GM03348 (cell line): ENCODE measurements around the gene ZNF385B.

ENCODE experiments used
- DNase-seq: peaks from one replicate; pipeline ENCODE4 v3.0.0; 2012; ENCODE audit warnings: low spot score

ZNF385B gene

GRCh38 chr2:179550214-179550613 is 311.2 kb downstream of the ZNF385B start:
- DNase-seq = no peak

GRCh38 chr2:179546656-179547055 is 314.8 kb downstream of the ZNF385B start:
- DNase-seq = no peak

- DNase-seq = no peak
Measured at GRCh38 chr2:179545024-179545423, 316.4 kb downstream of the ZNF385B start.

- DNase-seq = peak; percentile 73
Measured at GRCh38 chr2:179543361-179543901, 318.0 kb downstream of the ZNF385B start.

GRCh38 chr2:179541586-179541985 is 319.8 kb downstream of the ZNF385B start:
- DNase-seq = no peak

GRCh38 chr2:179539124-179539511 is 322.3 kb downstream of the ZNF385B start:
- no peak for DNase-seq

- DNase-seq = peak; percentile 55
Measured at GRCh38 chr2:179538406-179539123, 322.8 kb downstream of the ZNF385B start.

GRCh38 chr2:179536185-179536584 is 325.2 kb downstream of the ZNF385B start:
- DNase-seq = no peak

- no peak for DNase-seq
Measured at GRCh38 chr2:179533875-179534274, 327.5 kb downstream of the ZNF385B start.

- no peak for DNase-seq
Measured at GRCh38 chr2:179532863-179533278, 328.5 kb downstream of the ZNF385B start.

- DNase-seq = no peak
Measured at GRCh38 chr2:179528576-179529069, 332.8 kb downstream of the ZNF385B start.

GRCh38 chr2:179525340-179525739 is 336.1 kb downstream of the ZNF385B start:
- DNase-seq = no peak

GRCh38 chr2:179524809-179525339 is 336.5 kb downstream of the ZNF385B start:
- no peak for DNase-seq

GRCh38 chr2:179521944-179522343 is 339.5 kb downstream of the ZNF385B start:
- peak; percentile 10 for DNase-seq

GRCh38 chr2:179518830-179519229 is 342.6 kb downstream of the ZNF385B start:
- no peak for DNase-seq

GRCh38 chr2:179513181-179513580 is 348.2 kb downstream of the ZNF385B start:
- DNase-seq = no peak

- DNase-seq = no peak
Measured at GRCh38 chr2:179512281-179513035, 349.0 kb downstream of the ZNF385B start.

- DNase-seq = no peak
Measured at GRCh38 chr2:179511105-179511789, 350.2 kb downstream of the ZNF385B start.

- no peak for DNase-seq
Measured at GRCh38 chr2:179495315-179495714, 366.1 kb downstream of the ZNF385B start.

- DNase-seq = no peak
Measured at GRCh38 chr2:179488563-179488962, 372.8 kb downstream of the ZNF385B start.

- no peak for DNase-seq
Measured at GRCh38 chr2:179487010-179487731, 374.2 kb downstream of the ZNF385B start.
